Activated T-cell treated with anti-CD3 and anti-CD28 coated beads for 48 hours (primary cell): ENCODE measurements around the gene THAP8.

Experiments used
- DNase-seq: peaks from one replicate; pipeline ENCODE4 v3.0.0-alpha.2; 2020; ENCODE audit warnings: low read depth

Gene THAP8, protein sequence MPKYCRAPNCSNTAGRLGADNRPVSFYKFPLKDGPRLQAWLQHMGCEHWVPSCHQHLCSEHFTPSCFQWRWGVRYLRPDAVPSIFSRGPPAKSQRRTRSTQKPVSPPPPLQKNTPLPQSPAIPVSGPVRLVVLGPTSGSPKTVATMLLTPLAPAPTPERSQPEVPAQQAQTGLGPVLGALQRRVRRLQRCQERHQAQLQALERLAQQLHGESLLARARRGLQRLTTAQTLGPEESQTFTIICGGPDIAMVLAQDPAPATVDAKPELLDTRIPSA

DNA sequence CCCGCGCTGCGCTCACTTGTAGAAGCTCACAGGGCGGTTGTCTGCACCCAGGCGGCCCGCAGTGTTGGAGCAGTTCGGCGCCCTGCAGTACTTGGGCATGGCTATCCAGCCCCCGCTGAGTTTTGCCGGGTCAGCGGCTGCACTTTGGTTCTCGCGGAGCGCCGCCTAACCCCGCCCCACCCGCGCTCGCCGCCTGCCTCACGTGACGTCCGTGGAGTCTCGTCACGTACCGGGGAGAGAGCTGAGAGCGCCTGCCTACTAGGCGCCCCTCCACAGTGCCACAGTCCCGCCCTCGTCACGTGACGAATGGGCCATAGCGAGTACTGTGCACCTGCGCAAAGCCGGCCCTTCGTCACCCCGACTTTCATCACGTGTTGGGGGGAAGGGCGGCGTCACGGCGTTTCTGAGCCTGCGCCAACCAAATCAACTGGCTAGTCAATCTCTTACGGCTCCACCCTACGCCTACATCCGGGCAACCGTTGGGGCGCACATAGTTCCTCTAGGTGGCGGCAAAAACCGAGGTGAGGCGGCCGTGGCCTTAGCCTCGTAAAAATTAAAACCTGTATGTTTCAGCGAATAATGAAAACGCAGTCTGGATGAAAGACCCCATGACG is at the start of gene THAP8:
Gene THAP8 (minus strand): TSS at position 167 of the 614 bp plus-strand sequence. CDS start 68 bp downstream, at position 99.
- peak; percentile 99 for DNase-seq

DNA sequence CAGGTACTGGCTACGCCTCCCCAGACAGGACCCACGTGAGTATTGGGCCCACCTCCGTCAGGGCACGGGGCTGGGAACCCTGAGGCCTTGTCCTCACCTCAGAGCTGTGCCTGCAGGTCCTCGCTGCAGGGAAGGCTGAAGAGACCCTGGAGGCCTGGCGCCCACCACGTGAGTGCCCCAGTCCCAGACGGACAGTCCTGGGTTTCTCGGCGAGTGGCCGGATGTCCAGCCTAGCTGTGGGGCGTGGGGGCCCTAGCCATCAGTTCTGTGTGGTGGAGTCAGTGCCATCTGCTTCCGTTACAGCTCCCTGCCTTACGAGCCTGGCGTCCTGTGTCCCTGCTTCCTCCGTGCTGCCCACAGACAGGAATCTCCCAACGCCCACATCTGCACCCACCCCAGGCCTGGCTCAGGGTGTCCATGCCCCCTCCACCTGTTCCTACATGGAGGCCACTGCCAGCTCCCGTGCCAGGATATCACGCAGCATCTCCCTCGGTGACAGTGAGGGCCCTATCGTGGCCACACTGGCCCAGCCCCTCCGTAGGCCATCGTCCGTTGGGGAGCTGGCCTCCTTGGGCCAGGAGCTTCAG is 49.0 kb upstream of the THAP8 start:
- no peak for DNase-seq

DNA sequence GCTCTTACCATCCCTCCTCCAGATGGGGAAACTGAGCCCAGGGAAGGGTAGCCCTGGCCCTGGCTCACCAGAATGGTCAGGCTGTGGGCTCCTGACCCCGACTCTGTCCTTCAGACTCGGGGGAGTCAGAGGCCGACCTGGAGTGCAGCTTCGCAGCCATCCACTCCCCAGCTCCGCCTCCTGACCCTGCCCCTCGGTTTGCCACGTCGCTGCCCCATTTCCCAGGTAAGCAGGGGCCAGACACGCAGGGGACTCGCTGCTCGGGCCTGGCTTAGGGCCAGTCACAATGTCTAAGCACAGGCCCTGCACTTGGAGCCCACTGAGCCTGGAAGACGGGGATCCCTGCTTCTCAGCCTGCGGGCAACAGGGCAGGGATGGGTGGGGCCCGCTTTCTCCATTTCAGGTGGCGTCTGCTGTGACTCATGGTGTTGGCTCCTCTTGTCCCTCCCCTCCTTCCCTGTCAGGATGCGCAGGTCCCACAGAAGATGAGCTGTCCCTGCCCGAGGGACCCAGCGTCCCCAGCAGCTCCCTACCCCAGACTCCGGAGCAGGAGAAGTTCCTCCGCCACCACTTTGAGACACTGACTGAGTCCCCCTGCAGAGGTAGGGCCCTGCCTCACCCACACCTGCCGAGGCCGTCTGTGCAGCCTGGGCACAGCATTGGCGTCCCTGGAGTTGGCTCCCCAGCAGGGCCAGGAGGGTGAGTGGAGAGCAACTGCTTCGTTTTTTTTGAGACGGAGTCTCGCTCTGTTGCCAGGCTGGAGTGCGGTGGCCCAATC is 47.7 kb upstream of the THAP8 start:
- no peak for DNase-seq

DNA sequence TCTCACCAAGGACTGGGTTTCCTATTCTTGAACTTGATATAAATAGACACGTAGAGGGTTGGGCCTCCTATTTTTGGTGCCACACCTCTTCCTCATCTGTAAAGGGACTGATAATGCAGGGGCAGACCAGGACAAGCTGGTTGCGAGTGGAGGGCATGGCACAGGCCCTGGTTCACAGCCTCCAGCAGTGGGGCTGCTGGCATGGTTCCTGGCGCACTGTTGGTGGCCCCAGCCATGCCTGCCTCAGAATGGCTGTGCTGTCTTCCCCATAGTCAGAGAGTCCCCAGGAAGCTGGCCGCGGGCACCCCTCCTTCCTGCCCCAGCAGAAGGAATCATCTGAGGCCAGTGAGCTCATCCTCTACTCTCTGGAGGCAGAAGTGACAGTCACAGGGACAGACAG is 46.4 kb upstream of the THAP8 start:
- no peak for DNase-seq

DNA sequence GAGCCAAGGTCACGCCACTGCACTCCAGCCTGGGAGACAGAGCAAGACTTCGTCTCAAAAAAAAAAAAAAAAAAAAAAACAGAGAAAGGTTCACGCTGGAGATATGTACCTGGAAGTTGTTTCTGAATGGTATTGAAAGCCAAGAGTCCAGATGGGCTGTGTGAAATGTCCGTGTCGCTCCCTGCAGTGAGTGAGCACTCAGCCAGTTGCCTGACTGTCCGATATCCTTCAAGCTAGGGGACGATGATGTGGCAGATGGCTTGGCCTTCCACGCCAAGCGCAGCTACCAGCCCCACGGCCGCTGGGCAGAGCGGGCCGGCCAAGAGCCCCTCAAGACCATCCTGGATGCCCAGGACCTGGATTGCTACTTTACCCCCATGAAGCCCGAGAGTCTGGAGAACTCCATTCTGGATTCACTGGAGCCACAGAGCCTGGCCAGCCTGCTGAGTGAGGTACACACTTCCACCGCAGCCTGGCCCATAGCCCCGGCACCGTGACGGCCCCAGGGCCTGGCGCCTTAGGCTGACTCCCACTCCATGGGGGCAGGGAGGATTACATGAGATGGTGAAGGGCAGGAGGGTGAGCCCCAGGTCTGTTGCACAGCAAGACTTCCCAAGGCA is 45.2 kb upstream of the THAP8 start:
- DNase-seq = no peak

DNA sequence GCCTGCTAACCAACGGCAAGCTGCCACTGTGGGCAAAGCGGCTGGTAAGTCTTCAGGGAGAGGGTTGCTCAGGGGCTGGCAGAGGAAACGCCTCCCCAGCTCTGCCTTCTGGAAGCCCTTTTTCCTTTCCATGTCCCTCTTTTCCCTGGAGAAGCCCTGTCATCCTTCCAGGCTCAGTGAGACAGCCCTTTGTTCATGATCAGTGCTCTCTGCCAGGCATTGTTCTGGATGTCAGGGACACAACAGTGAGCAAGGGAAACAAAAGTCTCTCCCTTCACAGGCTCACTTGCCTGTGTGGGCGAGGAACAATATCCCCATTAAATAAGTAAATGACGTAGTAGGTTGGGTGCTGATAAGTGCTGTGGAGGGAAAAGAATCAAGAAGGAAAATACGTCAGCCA is 43.0 kb upstream of the THAP8 start:
- DNase-seq = no peak

DNA sequence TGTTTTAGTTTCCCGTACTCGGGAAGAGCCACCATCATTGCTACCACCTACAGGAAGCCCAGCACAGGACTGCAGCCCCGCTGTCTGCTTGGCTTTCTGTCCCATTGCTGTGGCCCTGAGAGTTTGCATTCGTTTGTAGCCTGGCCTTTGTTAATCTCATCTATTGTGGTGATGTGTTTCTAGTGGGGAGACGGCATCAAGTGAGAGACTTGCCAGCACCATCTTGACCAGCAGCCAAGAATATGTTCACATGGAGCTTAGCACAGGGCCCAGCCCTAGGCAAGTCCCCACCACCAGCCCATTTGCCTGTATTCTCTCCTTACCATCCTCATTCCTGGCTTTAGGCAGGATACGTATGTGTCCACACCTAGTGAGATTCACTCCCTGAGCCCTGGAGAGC is 39.6 kb upstream of the THAP8 start:
- no peak for DNase-seq

DNA sequence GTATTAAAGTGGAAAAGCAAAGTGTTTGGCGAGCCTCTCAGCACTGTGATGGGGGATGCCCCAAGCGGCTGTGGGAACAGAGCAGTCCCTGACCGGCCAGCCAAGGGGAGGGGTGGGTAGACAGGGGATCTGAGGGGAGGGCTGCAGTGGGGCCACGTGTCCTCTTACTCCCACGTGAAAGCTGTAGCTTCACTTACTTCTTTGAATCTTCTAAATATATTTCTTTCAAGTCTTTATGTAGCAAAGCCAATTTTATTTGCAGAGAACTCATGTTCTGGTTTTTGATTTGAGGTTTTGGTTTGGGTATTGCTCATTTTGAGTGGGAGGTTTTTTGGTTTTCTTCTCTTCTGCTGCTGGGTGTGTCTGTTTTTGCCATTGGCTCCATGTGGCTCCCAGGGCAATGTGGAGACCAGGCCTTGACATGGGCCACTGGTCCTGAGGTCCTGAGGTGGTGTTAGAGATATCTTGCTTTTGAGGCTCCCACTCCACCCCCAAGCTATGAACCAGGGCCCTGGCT is 39.1 kb upstream of the THAP8 start:
- peak; percentile 10 for DNase-seq

DNA sequence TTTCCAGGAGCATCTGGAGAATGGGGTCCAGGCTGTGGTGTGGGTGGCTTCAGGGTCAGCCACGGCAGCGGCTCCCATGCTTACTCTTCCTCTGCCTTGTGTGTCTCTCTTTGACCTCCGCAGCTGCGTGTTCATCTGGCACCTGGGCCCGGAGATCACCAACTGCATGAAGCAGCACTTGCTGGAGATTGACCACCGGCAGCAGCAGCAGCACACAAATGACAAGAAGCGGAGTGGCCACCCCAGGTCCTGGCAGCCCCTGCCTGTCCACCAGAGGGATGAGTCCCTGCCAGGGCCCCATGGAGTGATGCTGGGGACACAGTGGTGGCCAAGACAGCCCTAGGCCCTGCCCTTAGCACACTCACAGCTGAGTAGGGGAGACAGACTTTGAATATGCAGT is 38.5 kb upstream of the THAP8 start:
- DNase-seq = no peak

DNA sequence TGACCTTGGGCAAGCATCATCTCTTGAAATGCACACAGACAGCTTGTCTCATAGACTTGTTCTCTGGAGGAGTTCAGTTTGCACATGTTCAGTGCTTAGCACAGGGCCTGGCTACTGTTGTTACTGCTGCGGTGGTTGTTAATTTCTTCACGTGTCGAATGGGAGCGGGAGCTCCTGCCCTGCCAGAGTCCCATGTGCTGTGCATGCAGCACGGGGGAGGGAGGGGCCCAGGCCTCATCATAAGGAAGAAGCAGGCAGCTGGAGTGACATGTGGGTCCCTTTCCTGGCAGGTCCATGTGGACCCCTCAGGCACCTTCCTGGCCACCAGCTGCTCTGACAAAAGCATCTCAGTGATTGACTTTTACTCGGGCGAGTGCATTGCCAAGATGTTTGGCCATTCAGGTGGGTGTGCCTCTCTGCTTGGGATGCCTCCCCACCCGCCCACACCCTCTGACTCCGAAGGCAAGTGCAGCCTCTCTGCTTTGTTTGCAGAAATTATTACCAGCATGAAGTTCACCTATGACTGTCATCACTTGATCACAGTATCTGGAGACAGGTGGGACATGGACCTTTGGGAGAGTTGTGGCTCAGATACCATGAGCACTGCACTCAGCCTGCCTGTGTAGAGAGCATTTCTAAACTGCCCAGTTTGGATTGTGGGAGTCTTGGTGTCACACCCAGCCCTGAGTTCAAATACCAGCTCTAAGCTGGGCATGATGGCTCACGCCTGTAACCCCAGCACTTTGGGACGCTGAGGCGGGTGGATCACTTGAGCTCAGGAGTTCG is 37.0 kb upstream of the THAP8 start:
- no peak for DNase-seq

DNA sequence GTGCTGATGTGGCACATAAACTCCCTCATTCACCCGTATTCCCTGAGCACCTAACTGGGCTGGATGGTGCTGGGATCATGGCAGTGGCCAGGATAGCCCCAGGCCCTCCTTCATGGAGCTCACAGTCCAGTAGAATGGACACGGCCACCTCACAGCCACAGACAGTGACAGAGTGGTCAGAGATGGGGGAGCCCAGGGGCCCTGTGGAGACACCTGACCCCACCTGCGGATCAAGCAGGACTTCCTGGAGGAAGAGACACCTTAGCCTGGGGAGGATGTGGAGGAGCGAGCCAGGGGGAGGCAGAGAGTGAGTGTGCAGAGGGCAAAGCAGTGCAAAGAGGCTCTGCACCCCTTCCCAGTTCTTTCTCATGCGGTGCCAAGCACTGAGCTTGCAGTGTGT is 35.8 kb upstream of the THAP8 start:
- no peak for DNase-seq

DNA sequence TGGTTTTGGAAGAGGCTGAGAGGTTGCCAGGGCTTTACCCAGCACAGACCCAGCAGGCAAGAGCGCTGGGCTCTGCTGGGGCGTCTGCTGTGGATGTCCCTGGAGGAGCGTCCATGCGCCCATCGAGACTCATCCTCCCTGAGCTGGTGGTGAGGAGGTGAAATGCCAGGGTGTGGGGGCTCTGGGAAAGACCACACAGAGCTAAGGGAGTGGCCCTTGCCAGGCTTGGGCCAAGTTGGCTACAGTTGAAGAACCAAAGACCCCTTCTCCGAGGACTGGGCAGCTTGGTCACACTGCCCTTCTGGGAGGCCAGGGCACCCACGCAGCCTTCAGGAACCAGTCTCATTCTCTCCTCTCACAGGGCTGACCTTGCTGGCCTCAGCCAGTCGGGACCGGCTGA is 32.2 kb upstream of the THAP8 start:
- DNase-seq = no peak

DNA sequence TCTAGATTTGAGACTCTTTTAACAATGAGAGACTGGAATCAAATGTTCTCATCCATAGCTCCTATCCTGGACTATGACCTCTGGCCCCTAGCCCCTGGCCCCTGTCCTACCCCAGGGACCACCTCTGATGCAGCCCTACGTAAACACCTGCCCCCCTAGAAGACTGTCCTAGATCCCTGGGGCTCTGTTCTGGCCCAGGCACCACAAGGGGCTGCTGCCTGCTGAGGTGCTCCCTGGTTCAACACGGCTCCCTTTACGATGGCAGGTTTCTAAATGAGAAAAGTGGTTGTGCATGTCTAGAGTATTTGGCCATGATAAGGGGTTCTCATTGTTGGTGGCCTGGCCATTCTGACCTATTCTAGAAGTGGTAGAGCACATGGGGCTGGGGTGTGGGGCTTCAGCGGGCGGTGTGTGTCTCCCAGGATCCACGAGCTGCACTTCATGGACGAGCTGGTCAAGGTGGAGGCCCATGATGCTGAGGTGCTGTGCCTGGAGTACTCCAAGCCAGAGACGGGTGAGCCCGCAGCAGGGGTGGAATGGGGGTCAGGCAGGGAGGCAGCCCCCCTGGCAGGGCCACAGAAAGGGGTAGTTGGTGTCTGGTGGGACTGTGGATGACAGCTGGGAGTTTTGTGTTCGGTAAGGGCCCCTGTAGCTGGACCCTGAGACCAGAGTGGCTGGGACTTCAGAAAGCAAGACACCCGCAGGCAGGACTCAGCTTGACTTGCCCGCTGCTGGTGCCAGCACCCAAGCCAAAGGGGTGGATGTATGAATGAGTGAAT is 30.3 kb upstream of the THAP8 start:
- DNase-seq = no peak

DNA sequence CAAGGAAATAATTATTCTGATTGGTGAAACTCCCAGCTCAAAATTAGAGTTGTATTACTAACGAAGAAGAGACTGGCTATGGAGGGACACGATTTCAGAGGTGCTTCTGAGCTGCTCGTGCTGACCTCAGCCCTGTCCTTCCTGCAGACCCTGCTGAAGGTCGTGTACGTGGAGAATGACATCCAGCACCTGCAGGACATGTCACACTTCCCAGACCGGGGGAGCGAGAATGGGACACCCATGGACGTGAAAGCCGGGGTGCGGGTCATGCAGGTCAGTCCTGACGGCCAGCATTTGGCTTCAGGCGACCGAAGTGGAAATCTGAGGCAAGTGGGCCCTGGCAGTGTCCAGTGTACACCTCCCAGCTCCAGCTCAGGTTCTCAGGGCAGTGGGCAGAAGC is 28.8 kb upstream of the THAP8 start:
- no peak for DNase-seq

DNA sequence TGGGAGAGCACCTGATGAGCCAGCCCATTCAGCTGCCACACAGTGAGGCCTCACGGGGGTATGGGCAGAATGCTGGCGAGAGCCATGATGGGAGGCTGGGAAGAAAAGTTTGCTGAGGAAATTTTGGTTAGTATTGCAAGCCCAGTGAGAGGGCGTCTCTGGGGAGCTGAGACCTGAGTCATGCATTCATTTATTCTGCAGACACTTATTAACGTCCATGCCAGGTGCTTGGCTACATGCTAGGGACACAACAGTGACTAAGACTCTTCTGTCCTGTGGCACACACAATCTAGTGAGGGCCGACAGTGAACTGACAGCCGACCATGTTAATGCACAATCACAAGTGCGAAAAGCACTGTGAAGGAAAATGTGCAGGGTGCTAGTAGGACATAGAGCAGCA is 27.8 kb upstream of the THAP8 start:
- DNase-seq = no peak

DNA sequence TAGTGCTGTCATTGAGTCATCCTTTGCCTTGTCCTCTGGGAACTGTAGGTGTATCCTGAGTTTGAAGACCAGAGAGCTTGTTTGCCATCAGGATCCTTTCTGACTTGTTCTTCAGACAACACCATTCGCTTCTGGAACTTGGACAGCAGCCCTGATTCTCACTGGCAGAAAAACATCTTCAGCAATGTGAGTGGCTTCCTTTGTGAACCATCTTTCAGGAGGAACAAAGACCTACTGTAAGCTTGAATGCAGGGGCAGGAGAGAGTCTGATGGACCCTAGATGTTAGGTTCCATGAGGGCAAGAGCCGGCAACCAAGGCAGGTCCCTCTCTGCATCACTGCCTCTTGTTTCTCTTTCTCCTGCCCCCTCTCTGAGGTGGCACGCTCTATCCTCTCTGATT is 27.3 kb upstream of the THAP8 start:
- DNase-seq = no peak

DNA sequence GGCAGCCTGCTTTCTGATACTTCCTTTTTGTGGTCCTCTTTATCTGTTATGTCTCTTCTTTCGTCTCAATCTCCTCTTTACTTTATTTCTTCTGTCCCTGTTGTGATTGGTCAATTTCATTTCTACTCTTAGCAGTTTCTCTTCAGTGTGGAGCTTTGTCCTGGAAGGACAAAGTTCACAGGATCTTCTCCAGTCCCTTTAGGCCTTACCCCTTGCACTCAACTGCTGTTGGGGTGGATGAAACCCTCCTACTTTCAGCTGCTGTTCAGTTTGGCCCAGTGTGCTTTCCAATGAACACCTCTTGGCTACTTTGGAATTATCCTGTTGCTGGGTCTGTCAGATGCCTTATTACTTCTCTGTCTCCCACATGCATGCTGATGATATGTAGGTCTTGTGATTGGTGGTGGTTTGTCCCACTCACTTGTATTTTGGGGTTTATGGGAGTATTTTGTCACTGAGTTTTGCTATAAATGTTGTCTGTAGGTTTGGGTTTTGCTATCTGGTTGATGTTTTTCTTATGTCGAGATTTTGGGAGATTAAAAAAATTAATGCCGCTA is 25.4 kb upstream of the THAP8 start:
- no peak for DNase-seq

DNA sequence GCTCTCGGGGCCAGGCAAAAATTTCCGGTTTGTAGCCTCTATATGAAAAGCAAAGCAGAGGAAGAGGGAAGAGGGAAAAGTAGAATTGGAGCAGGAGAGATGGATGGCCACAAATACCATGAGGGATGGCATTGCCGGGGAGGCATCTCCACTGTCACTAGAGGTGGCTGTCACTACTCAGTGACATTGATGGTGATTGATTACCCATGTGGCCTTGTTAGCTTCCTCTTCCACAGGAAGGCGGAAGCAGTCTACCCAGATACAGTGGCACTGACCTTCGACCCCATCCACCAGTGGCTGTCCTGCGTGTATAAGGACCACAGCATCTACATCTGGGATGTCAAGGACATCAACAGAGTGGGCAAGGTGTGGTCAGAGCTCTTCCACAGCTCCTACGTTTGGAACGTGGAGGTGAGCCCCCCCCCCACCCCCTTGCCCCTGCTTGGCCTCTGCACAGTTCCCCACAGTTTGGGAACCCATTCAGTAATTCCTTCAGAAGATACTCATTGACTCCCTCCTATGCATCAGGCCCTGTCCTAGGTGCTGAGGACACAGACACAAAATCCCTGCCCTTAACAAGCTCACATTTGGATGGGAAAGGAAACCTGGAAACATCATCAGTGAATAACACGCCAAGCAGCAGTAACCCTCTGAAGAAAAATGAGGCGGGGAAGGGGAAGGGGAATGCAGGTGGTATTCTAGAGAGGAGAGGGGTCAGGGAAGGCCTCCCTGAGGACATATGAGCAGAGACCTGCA is 19.2 kb upstream of the THAP8 start:
- no peak for DNase-seq

DNA sequence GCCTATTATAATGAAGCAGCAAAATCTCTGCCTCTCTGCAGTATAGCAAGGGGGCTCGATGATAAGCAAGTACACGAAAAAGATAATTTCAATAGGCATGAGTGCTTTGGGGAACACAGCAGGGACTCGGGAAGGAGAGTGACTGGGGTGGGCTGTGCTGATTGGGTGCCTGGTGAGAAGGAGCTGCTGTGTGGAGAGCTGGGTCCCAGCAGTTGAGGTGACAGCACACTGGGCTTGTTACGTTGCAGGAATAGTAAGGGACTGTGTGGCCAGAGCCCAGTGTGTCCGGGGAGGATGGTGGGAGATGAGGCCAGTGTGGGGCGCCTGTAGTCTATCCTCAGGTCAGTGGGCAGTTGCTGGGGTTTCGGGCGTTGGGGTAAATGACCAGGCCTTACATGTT is 18.0 kb upstream of the THAP8 start:
- DNase-seq = no peak
